Hepatocyte (in vitro differentiated cells): ENCODE data around the gene LRRC1.

Source experiments
- EZH2 ChIP-seq: fragments of 200-600 bp; sonication (generic); IDR thresholded peaks from 2 replicates; pipeline ENCODE4 v1.6.1; 2016; ENCODE audit warnings: antibody characterized with exemption, mild to moderate bottlenecking, borderline replicate concordance
- TF ChIP-seq, protein P1 (sequence below): fragments of 200-600 bp; sonication (generic); IDR thresholded peaks from 2 replicates; pipeline ENCODE4 v1.5.1; 2016; ENCODE audit warnings: antibody characterized with exemption, mild to moderate bottlenecking; ENCODE audit not compliant: poor library complexity

- TF ChIP-seq, protein P1, sequence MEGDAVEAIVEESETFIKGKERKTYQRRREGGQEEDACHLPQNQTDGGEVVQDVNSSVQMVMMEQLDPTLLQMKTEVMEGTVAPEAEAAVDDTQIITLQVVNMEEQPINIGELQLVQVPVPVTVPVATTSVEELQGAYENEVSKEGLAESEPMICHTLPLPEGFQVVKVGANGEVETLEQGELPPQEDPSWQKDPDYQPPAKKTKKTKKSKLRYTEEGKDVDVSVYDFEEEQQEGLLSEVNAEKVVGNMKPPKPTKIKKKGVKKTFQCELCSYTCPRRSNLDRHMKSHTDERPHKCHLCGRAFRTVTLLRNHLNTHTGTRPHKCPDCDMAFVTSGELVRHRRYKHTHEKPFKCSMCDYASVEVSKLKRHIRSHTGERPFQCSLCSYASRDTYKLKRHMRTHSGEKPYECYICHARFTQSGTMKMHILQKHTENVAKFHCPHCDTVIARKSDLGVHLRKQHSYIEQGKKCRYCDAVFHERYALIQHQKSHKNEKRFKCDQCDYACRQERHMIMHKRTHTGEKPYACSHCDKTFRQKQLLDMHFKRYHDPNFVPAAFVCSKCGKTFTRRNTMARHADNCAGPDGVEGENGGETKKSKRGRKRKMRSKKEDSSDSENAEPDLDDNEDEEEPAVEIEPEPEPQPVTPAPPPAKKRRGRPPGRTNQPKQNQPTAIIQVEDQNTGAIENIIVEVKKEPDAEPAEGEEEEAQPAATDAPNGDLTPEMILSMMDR, result no peak
- TF ChIP-seq EZH2, result no peak
Observed at GRCh38 chr6:53828215-53828614, 33.4 kb downstream of the LRRC1 start.
